Osteoblast (primary cell): Measurements from ENCODE around the gene ZNF22. TPM values are rescaled to one million over a fixed set of nuclear protein-coding genes. Genes with fewer than 3 reads are reported as not detected.

Source experiments
- DNase-seq: peaks from one replicate; pipeline ENCODE4 v3.0.0; 2011; ENCODE audit warnings: low spot score, mixed read lengths; ENCODE audit not compliant: insufficient read length; ENCODE audit errors: missing footprints
- H2AFZ ChIP-seq: 2 replicates; pipeline ENCODE4 v1.6.0; 2011; ENCODE audit warnings: mild to moderate bottlenecking, low read length
- H3K27ac ChIP-seq: 2 replicates; pipeline ENCODE4 v1.5.1; 2011; ENCODE audit warnings: mild to moderate bottlenecking, low read depth, low read length, moderate library complexity
- H3K27me3 ChIP-seq: 2 replicates; pipeline ENCODE4 v1.6.0; 2012; ENCODE audit warnings: mild to moderate bottlenecking, control low read depth, inconsistent platforms, low read length, moderate library complexity; ENCODE audit not compliant: insufficient read depth
- H3K36me3 ChIP-seq: 2 replicates; pipeline ENCODE4 v1.5.1; 2011; ENCODE audit warnings: mild to moderate bottlenecking, low read length, control low read depth, moderate library complexity; ENCODE audit not compliant: insufficient read depth
- H3K4me1 ChIP-seq: 2 replicates; pipeline ENCODE4 v1.5.1; 2011; ENCODE audit warnings: mild to moderate bottlenecking, low read length, control low read depth, moderate library complexity; ENCODE audit not compliant: insufficient read depth
- H3K4me2 ChIP-seq: 2 replicates; pipeline ENCODE4 v1.6.0; 2011; ENCODE audit warnings: mild to moderate bottlenecking, low read length; ENCODE audit not compliant: insufficient read depth
- H3K4me3 ChIP-seq: fragments of 200-600 bp; sonication (generic); 3 replicates; pipeline ENCODE4 v1.5.1; 2012; ENCODE audit warnings: mild to moderate bottlenecking, low read length, inconsistent platforms; ENCODE audit not compliant: insufficient read depth
- H3K79me2 ChIP-seq: 2 replicates; pipeline ENCODE4 v1.6.0; 2012; ENCODE audit warnings: mild to moderate bottlenecking, low read length, control low read depth, inconsistent platforms; ENCODE audit not compliant: insufficient read depth
- H3K9me3 ChIP-seq: 2 replicates; pipeline ENCODE4 v1.5.1; 2011; ENCODE audit warnings: low read depth, low read length, control low read depth
- H4K20me1 ChIP-seq: 2 replicates; pipeline ENCODE4 v1.6.0; 2012; ENCODE audit warnings: mild to moderate bottlenecking, low read length, control low read depth; ENCODE audit not compliant: insufficient read depth
- CTCF ChIP-seq: IDR thresholded peaks from 2 replicates; pipeline ENCODE4 v1.5.1; 2011; ENCODE audit warnings: mild to moderate bottlenecking, low read depth, low read length, moderate library complexity; ENCODE audit errors: extremely low read depth
- total RNA-seq: library from RNA; depleted of rRNA; stranded (reverse); fragments of >200 nt; gene quantifications from 2 replicates; pipeline ENCODE4 v1.2.3, GENCODE V29; 2012

ZNF22 gene
- total RNA-seq, 1 donor = 13.8 TPM

DNA sequence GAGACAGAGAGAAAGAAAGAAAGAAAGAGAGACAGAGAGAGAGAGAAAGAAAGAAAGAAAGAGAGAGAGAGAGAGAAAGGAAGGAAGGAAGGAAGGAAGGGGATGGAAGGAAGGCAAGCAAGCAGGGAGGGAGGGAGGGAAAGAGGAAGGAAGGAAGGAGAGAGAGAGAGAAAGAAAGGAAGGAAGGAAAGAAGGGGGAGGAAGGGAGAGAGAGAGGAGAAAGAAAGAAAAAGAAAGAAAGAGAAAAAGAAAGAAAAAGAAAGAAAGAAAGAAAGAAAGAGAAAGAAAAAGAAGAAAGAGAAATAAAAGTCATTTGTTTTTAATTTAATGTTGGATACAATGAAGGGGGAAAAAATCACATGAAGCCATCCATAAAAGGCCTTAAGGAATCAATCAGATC is 45.8 kb upstream of the ZNF22 start:
- Histone ChIP-seq H3K4me2 (no peak overlapping the region), H2AFZ (no peak overlapping the region), H3K79me2 (peaks cover 4% of the 10 kb centered on the region), H4K20me1 (no peaks in the 10 kb centered on the region), H3K4me3 (no peak overlapping the region), H3K27me3 (no peaks in the 10 kb centered on the region), H3K27ac (no peak overlapping the region), H3K4me1 (peaks cover 17% of the 10 kb centered on the region), H3K9me3 (no peaks in the 10 kb centered on the region), H3K36me3 (peaks cover 7% of the 10 kb centered on the region)
- TF ChIP-seq CTCF = no peak
- DNase-seq = no peak

DNA sequence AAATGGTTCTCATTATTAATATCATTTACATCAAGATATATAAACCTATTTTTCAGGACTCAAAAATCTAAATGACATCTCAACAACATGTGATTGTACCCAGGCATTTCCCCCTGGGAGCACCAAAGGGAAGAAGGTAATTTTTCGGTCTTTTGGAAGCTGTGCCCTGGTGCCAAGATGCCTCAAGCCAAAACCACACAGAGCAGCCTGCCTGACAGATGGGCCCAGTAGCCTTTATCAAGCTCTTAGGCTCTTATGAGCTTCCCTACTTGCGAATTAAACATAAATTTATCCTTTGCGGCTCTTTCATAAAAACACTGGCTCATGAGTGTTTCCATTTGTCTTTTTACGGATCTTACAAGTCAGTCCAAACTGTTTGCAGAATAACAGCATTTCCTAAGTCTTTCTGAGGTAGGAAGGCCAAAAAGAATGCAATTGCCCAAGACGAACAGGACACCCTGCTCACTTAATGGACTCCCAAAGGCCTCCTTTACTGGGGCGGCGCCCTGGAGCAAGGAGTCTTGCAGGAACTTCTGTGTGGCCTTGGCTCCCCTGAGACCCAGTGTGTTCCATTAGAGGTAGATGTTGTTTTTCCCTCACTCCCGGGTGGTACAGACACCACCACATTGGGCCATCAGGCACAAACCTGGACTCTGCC is 45.2 kb upstream of the ZNF22 start:
- Histone ChIP-seq H3K27me3 (no peaks in the 10 kb centered on the region), H2AFZ (no peak overlapping the region), H4K20me1 (no peaks in the 10 kb centered on the region), H3K4me3 (no peak overlapping the region), H3K9me3 (no peaks in the 10 kb centered on the region), H3K36me3 (peaks cover 7% of the 10 kb centered on the region), H3K79me2 (peaks cover 4% of the 10 kb centered on the region), H3K27ac (no peak overlapping the region), H3K4me1 (peaks cover 23% of the 10 kb centered on the region), H3K4me2 (no peak overlapping the region)
- peak; percentile 21 for DNase-seq
- TF ChIP-seq CTCF = no peak

- Histone ChIP-seq H3K79me2 (peaks cover 4% of the 10 kb centered on the region), H3K4me1 (peaks cover 25% of the 10 kb centered on the region), H3K4me2 (no peak overlapping the region), H3K27me3 (no peaks in the 10 kb centered on the region), H2AFZ (no peak overlapping the region), H3K4me3 (no peak overlapping the region), H3K27ac (no peak overlapping the region), H3K36me3 (peaks cover 7% of the 10 kb centered on the region), H3K9me3 (no peaks in the 10 kb centered on the region), H4K20me1 (no peaks in the 10 kb centered on the region)
- TF ChIP-seq CTCF = no peak
- DNase-seq = no peak
These were observed 44.5 kb upstream of the ZNF22 start for GRCh38 chr10:44956226-44956625.

- Histone ChIP-seq H3K27ac (no peak overlapping the region), H3K4me3 (no peak overlapping the region), H3K27me3 (no peaks in the 10 kb centered on the region), H3K4me2 (no peak overlapping the region), H3K36me3 (peaks cover 7% of the 10 kb centered on the region), H3K9me3 (no peaks in the 10 kb centered on the region), H3K79me2 (peaks cover 4% of the 10 kb centered on the region), H4K20me1 (no peaks in the 10 kb centered on the region), H2AFZ (no peak overlapping the region), H3K4me1 (peaks cover 25% of the 10 kb centered on the region)
- peak; percentile 21 for DNase-seq
- no peak for TF ChIP-seq CTCF
These were observed 43.7 kb upstream of the ZNF22 start for GRCh38 chr10:44956717-44957706.
